HFF-Myc (cell line): Measurements from ENCODE around the gene PLEKHN1.
"Not testable (repeated sequence)": the region's sequence is repeated elsewhere in the genome, so short reads cannot be mapped to it uniquely, and the experiment has no call there.

Experiments
- DNase-seq: peaks from one replicate; pipeline ENCODE4 v3.0.0-alpha.2; 2011; ENCODE audit warnings: low read depth; ENCODE audit errors: extremely low read depth
- H3K4me3 ChIP-seq: replicated peaks from 2 replicates; pipeline ENCODE4 v1.5.1; 2011; ENCODE audit warnings: low read depth, mild to moderate bottlenecking, control low read depth, low read length
- CTCF ChIP-seq: IDR thresholded peaks from 2 replicates; pipeline ENCODE4 v1.5.1; 2012; ENCODE audit warnings: mild to moderate bottlenecking, low read depth, low read length, control low read depth; ENCODE audit errors: missing control alignments

The PLEKHN1 gene

GRCh38 chr1:944341-945325 lies 21.6 kb upstream of the PLEKHN1 start:
- DNase-seq = no peak
- no peak overlapping the region for H3K4me3 ChIP-seq
- TF ChIP-seq CTCF = no peak

- no peak for DNase-seq
- no peak for TF ChIP-seq CTCF
- no peak overlapping the region for H3K4me3 ChIP-seq
Measured at GRCh38 chr1:945688-946556, 20.4 kb upstream of the PLEKHN1 start.

GRCh38 chr1:946811-947210 lies 19.5 kb upstream of the PLEKHN1 start:
- H3K4me3 ChIP-seq, DNase-seq: not testable (repeated sequence)

GRCh38 chr1:947958-948357 lies 18.3 kb upstream of the PLEKHN1 start:
- DNase-seq = no peak
- TF ChIP-seq CTCF = no peak
- no peak overlapping the region for H3K4me3 ChIP-seq

- no peak for TF ChIP-seq CTCF
- H3K4me3 ChIP-seq = no peak overlapping the region
- DNase-seq = no peak
Measured at GRCh38 chr1:950268-950667, 16.0 kb upstream of the PLEKHN1 start.

- DNase-seq = no peak
- H3K4me3 ChIP-seq = no peak overlapping the region
- no peak for TF ChIP-seq CTCF
Measured at GRCh38 chr1:950881-951280, 15.4 kb upstream of the PLEKHN1 start.

GRCh38 chr1:951364-951763 lies 14.9 kb upstream of the PLEKHN1 start:
- TF ChIP-seq CTCF = peak; percentile 49
- no peak for DNase-seq

More at GRCh38 chr1:951364-951763, 14.9 kb upstream of the PLEKHN1 start:
- H3K4me3 ChIP-seq = no peak overlapping the region
